B cell (primary cell): Measurements from ENCODE around the gene STIM1. TPM values are rescaled to one million over a fixed set of nuclear protein-coding genes. Genes with fewer than 3 reads are reported as not detected.

ENCODE experiments used
- ATAC-seq: fragments of 200-7000 bp; cut with Tn5 transposase; one replicate; pipeline ENCODE4 v1.10.0; 2021; ENCODE audit warnings: low read depth, mild to moderate bottlenecking, moderate number of reproducible peaks, moderate library complexity
- CTCF ChIA-PET: fragments of 350-600 bp; sonication (Branson Sonifier 250); formaldehyde crosslinking; loops from one replicate; lab custom pipeline; 2021; ENCODE audit warnings: antibody characterized with exemption, inconsistent platforms; lab: Charles Lee
- POLR2A ChIA-PET: fragments of 350-600 bp; sonication (Branson Sonifier 250); formaldehyde crosslinking; loops from one replicate; lab custom pipeline; 2021; ENCODE audit warnings: antibody characterized with exemption; lab: Charles Lee
- DNase-seq: peaks from one replicate; pipeline ENCODE4 v3.0.0; 2013
- H2AFZ ChIP-seq: 2 replicates; pipeline ENCODE4 v1.6.1; 2012; ENCODE audit warnings: mild to moderate bottlenecking, low read depth, low read length; ENCODE audit not compliant: insufficient read depth, poor library complexity, severe bottlenecking
- H3K27ac ChIP-seq, 2 donors: 1 replicate in 1 of 2; 2 replicates in 1 of 2; pipeline ENCODE4 v1.5.1; 2012 to 2013; ENCODE audit warnings: low read length in 2 of 2, mild to moderate bottlenecking in 2 of 2, moderate library complexity in 1 of 2
- H3K27me3 ChIP-seq, 4 experiments: fragments of 200-600 bp in 1 of 4; sonication (generic) in 1 of 4; replicated peaks in 1 of 4; 1 replicate in 2 of 4; 2 replicates in 2 of 4; pipeline versions ENCODE4 v1.6.1 to v1.7.0; 2013 to 2016; ENCODE audit warnings: low read length in 3 of 4, mild to moderate bottlenecking in 2 of 4, mixed read lengths in 1 of 4, moderate library complexity in 1 of 4; ENCODE audit not compliant: insufficient read depth in 4 of 4, control insufficient read depth in 3 of 4; ENCODE audit errors: control extremely low read depth in 1 of 4
- H3K36me3 ChIP-seq, 2 experiments: replicated peaks in 1 of 2; 1 replicate in 1 of 2; 2 replicates in 1 of 2; pipeline versions ENCODE4 v1.6.1 to v1.7.1; 2013; ENCODE audit warnings: low read length in 1 of 2; ENCODE audit not compliant: insufficient read depth in 2 of 2, control insufficient read depth in 1 of 2; ENCODE audit errors: control extremely low read depth in 1 of 2, extremely low read depth in 1 of 2
- H3K4me1 ChIP-seq, 2 donors: fragments of 200-600 bp in 1 of 2; sonication (generic) in 1 of 2; 1 replicate in 1 of 2; 2 replicates in 1 of 2; pipeline versions ENCODE4 v1.5.1 to v1.6.1; 2013 to 2017; ENCODE audit warnings: low read length in 2 of 2; ENCODE audit not compliant: control insufficient read depth in 2 of 2, insufficient read depth in 2 of 2
- H3K4me2 ChIP-seq: replicated peaks from 2 replicates; pipeline ENCODE3; 2012; ENCODE audit warnings: mild to moderate bottlenecking, low read depth, low read length; ENCODE audit not compliant: poor library complexity, severe bottlenecking
- H3K4me3 ChIP-seq, 5 experiments: fragments of 200-600 bp in 1 of 5; sonication (generic) in 1 of 5; 1 replicate in 3 of 5; 2 replicates in 2 of 5; pipeline versions ENCODE4 v1.5.1 to v1.7.0; 2011 to 2016; ENCODE audit warnings: low read length in 4 of 5, mild to moderate bottlenecking in 4 of 5, low read depth in 2 of 5, control low read depth in 1 of 5, moderate library complexity in 1 of 5; ENCODE audit not compliant: insufficient read depth in 1 of 5; ENCODE audit errors: control extremely low read depth in 1 of 5, extremely low read depth in 1 of 5
- H3K79me2 ChIP-seq: fragments of 200-600 bp; sonication (generic); one replicate; pipeline ENCODE4 v1.6.0; 2016; ENCODE audit warnings: low read length; ENCODE audit not compliant: control insufficient read depth, insufficient read depth
- H3K9ac ChIP-seq: fragments of 200-600 bp; sonication (generic); 2 replicates; pipeline ENCODE4 v1.6.1; 2017; ENCODE audit warnings: mild to moderate bottlenecking, low read length, moderate library complexity
- H3K9me3 ChIP-seq, 3 donors: one replicate each; pipeline versions ENCODE4 v1.6.1 to v1.7.1; 2013; ENCODE audit warnings: low read length in 2 of 3; ENCODE audit not compliant: control insufficient read depth in 2 of 3, insufficient read depth in 1 of 3; ENCODE audit errors: control extremely low read depth in 1 of 3
- H4K20me1 ChIP-seq: 2 replicates; pipeline ENCODE4 v1.6.0; 2012; ENCODE audit warnings: mild to moderate bottlenecking, low read length; ENCODE audit not compliant: insufficient read depth, control insufficient read depth, poor library complexity, severe bottlenecking
- H3K27ac Mint-ChIP-seq: one replicate; pipeline ENCODE4 v1.8.0; 2021; ENCODE audit warnings: mixed read lengths
- H3K27me3 Mint-ChIP-seq: one replicate; pipeline ENCODE4 v1.8.0; 2021; ENCODE audit warnings: mixed read lengths
- H3K4me1 Mint-ChIP-seq: one replicate; pipeline ENCODE4 v1.8.0; 2021; ENCODE audit warnings: mixed read lengths
- H3K4me3 Mint-ChIP-seq: one replicate; pipeline ENCODE4 v1.8.0; 2021; ENCODE audit warnings: mixed read lengths
- H3K9me3 Mint-ChIP-seq: one replicate; pipeline ENCODE4 v1.8.0; 2022; ENCODE audit warnings: mixed read lengths; ENCODE audit not compliant: insufficient read depth
- CTCF ChIP-seq: fragments of 200-600 bp; IDR thresholded peaks from one replicate; pipeline ENCODE4 v1.8.0; 2022; ENCODE audit warnings: antibody characterized with exemption, mild to moderate bottlenecking
- EZH2 ChIP-seq: IDR thresholded peaks from 2 replicates; pipeline ENCODE4 v1.6.1; 2012; ENCODE audit warnings: borderline replicate concordance, low read depth, mild to moderate bottlenecking, moderate library complexity, low read length; ENCODE audit not compliant: insufficient read depth, poor library complexity, severe bottlenecking
- WGBS: methylation state at CpG from one replicate; pipeline ENCODE4 v1.1.5; 2013; ENCODE audit warnings: missing lambda C conversion rate; ENCODE audit not compliant: insufficient coverage; 5-methylcytosine and 5-hydroxymethylcytosine counted together
- intact Hi-C: fragments of 100-400 bp; cut with micrococcal nuclease; formaldehyde crosslinking; loops from one replicate; pipeline ENCODE4 v1.10.0; 2022
- polyA plus RNA-seq: library from polyadenylated mRNA; depleted of rRNA; stranded (reverse); fragments of >200 nt; gene quantifications from 2 replicates; pipeline ENCODE4 v1.2.3, GENCODE V29; 2012
- total RNA-seq, 2 donors: library from RNA; stranded (reverse); fragments of 120-200 nt in 1 of 2; gene quantifications; 1 replicate in 1 of 2; 2 replicates in 1 of 2; pipeline versions ENCODE4 v1.2.3 to v1.2.4, GENCODE V29; 2013 to 2022

Gene STIM1
- total and polyA plus RNA-seq, 2 donors (not counting 1 experiment from before 2014, with no cell fraction given) = 59.4 to 76.7 TPM

GRCh38 chr11:4115128-4115527 lies 259.7 kb downstream of the STIM1 start:
- WGBS = 100% methylated on average over 2 of the region's 2 CpGs
- Histone ChIP-seq H3K4me2 (no peak overlapping the region), H4K20me1 (no peaks in the 10 kb centered on the region), H3K4me3 (no peak overlapping the region), H3K9ac (no peak overlapping the region), H2AFZ (no peak overlapping the region), H3K27me3 (no peaks in the 10 kb centered on the region), H3K36me3 (peaks cover 3 to 34% of the 10 kb centered on the region in 2 experiments), H3K79me2 (no peaks in the 10 kb centered on the region), H3K4me1 (no peaks in the 10 kb centered on the region), H3K27ac (no peak overlapping the region), H3K9me3 (no peaks in the 10 kb centered on the region)
- CTCF ChIA-PET = no interaction called here
- H3K9me3 Mint-ChIP-seq = no peaks in the 10 kb centered on the region
- H3K27ac Mint-ChIP-seq = no peak overlapping the region
- intact Hi-C loops = no loop called here
- no peak for DNase-seq
- POLR2A ChIA-PET = no interaction called here
- TF ChIP-seq CTCF (no peak), EZH2 (no peak)
- H3K4me3 Mint-ChIP-seq = no peak overlapping the region
- no peaks in the 10 kb centered on the region for H3K4me1 Mint-ChIP-seq
- ATAC-seq = no peak
- no peaks in the 10 kb centered on the region for H3K27me3 Mint-ChIP-seq

GRCh38 chr11:4118107-4118506 lies 262.6 kb downstream of the STIM1 start:
- DNase-seq (no peak), ATAC-seq (no peak)
- 60% methylated on average over 1 of the region's 3 CpGs for WGBS
- ChIA-PET CTCF (no interaction called here), POLR2A (no interaction called here)
- intact Hi-C loops = no loop called here
- H2AFZ ChIP-seq = no peak overlapping the region
- Mint-ChIP-seq H3K4me3 (no peak overlapping the region), H3K9me3 (no peaks in the 10 kb centered on the region), H3K27me3 (no peaks in the 10 kb centered on the region), H3K27ac (no peak overlapping the region), H3K4me1 (no peaks in the 10 kb centered on the region)
- H3K9me3 ChIP-seq = no peaks in the 10 kb centered on the region
- H3K79me2 ChIP-seq = no peaks in the 10 kb centered on the region
- no peak for TF ChIP-seq CTCF
- TF ChIP-seq EZH2 = no peak
- no peaks in the 10 kb centered on the region for H3K4me1 ChIP-seq
- H3K36me3 ChIP-seq = peaks cover 9 to 39% of the 10 kb centered on the region in 2 experiments
- no peaks in the 10 kb centered on the region for H3K27me3 ChIP-seq
- no peaks in the 10 kb centered on the region for H4K20me1 ChIP-seq
- H3K4me2 ChIP-seq = no peak overlapping the region
- no peak overlapping the region for H3K27ac ChIP-seq
- H3K4me3 ChIP-seq = no peak overlapping the region
- no peak overlapping the region for H3K9ac ChIP-seq
